GM18870 (cell line): Measurements from ENCODE around the gene VWA5A.
"Not testable (repeated sequence)": the region's sequence is repeated elsewhere in the genome, so short reads cannot be mapped to it uniquely, and the experiment has no call there.

Experiments
- ATAC-seq: cut with Tn5 transposase; IDR thresholded peaks from one replicate; pipeline ENCODE4 v1.9.1; 2021; ENCODE audit warnings: moderate library complexity; ENCODE audit not compliant: unreplicated experiment

The VWA5A gene

GRCh38 chr11:124090996-124091395 lies 24.3 kb upstream of the VWA5A start:
- no peak for ATAC-seq

- no peak for ATAC-seq
Measured at GRCh38 chr11:124093330-124093729, 21.9 kb upstream of the VWA5A start.

- no peak for ATAC-seq
Measured at GRCh38 chr11:124094731-124095130, 20.5 kb upstream of the VWA5A start.

- ATAC-seq: no peak
Measured at GRCh38 chr11:124096364-124096763, 18.9 kb upstream of the VWA5A start.

- ATAC-seq: no peak
Measured at GRCh38 chr11:124098141-124098540, 17.1 kb upstream of the VWA5A start.

GRCh38 chr11:124101737-124102136 lies 13.5 kb upstream of the VWA5A start:
- ATAC-seq: no peak

GRCh38 chr11:124108156-124108555 lies 7.1 kb upstream of the VWA5A start:
- ATAC-seq: no peak

GRCh38 chr11:124109377-124109776 lies 5.9 kb upstream of the VWA5A start:
- ATAC-seq: no peak

GRCh38 chr11:124110201-124110600 lies 5.0 kb upstream of the VWA5A start:
- no peak for ATAC-seq

GRCh38 chr11:124113890-124114289 lies 1.4 kb upstream of the VWA5A start:
- ATAC-seq: no peak

- peak; percentile 25 for ATAC-seq
Measured at GRCh38 chr11:124115782-124116616, 749 bp downstream of the VWA5A start.

- ATAC-seq: no peak
Measured at GRCh38 chr11:124119103-124119502, 3.9 kb downstream of the VWA5A start.

- no peak for ATAC-seq
Measured at GRCh38 chr11:124120891-124121290, 5.6 kb downstream of the VWA5A start.

- no peak for ATAC-seq
Measured at GRCh38 chr11:124122123-124122522, 6.9 kb downstream of the VWA5A start.

- no peak for ATAC-seq
Measured at GRCh38 chr11:124123622-124124021, 8.4 kb downstream of the VWA5A start.

GRCh38 chr11:124127134-124127533 lies 11.9 kb downstream of the VWA5A start:
- ATAC-seq: not testable (repeated sequence)

- no peak for ATAC-seq
Measured at GRCh38 chr11:124143034-124143433, 27.8 kb downstream of the VWA5A start.

- no peak for ATAC-seq
Measured at GRCh38 chr11:124147951-124148350, 32.7 kb downstream of the VWA5A start.

GRCh38 chr11:124150684-124151083 lies 35.4 kb downstream of the VWA5A start:
- no peak for ATAC-seq

GRCh38 chr11:124152770-124153407 lies 37.6 kb downstream of the VWA5A start:
- no peak for ATAC-seq

GRCh38 chr11:124153821-124154220 lies 38.6 kb downstream of the VWA5A start:
- ATAC-seq: no peak

- no peak for ATAC-seq
Measured at GRCh38 chr11:124159481-124159880, 44.2 kb downstream of the VWA5A start.
